Activated CD8-positive, alpha-beta memory T cell treated with anti-CD3 and anti-CD28 coated beads, Interleukin-2, amount 50 U/mL, for 1 hour (primary cell): ENCODE data around the gene STUM.

Experiments used
- DNase-seq: peaks from one replicate; pipeline ENCODE4 v3.0.0-alpha.2; 2020; ENCODE audit errors: extremely low read depth

Gene STUM

DNA sequence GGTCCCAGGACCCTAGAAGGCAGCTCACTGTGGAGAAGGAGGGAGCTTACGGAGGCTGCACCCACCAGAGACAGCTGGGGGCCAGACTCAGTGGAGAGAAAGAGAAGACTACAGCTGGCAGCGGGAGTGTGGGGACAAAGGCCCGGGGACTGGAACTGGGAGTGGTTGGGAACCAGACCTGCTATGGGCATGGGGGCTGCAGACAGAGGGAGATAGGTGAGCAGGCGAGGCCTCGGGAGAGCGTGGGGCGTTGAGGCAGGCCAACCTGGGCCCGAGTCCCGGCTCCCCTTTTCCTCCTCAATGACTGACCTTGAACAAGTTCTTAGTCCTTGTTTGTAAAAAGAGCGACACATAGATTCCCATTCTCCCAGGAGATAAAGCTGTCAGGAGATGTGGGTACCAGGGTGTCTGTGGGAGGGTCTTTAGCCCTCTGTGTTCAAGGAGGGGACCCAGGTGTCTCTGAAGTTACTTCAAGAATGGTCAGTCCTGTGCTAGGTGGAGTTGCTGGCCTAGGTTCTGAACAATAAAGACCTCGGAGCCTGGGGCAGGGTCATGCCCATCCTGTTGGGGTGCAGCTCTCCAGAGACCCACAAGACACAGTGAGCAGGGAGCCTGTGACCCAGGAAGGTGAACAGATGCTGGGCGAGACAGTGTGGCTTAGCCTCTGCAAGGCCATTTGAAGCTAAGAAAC, 102.6 kb downstream of the STUM start:
- DNase-seq, result no peak

DNA sequence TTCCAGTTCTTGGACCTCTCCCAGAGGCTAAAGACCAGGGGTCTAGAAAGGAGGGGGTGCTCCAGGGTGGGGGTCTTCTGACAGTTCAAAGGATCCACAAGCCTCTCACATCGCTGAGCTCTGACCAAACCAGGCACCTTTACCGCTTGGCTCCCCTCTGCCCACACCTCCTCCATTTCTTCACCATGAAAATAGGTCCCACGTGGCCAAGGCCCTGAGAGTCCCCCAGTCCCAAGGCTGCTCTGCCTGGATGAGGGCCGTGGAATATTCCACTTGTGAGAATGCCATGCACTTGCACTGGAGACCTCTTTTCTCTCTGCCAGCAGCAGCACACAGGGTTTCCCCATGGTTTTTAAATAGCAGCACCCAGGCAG, 103.2 kb downstream of the STUM start:
- DNase-seq, result no peak

DNA sequence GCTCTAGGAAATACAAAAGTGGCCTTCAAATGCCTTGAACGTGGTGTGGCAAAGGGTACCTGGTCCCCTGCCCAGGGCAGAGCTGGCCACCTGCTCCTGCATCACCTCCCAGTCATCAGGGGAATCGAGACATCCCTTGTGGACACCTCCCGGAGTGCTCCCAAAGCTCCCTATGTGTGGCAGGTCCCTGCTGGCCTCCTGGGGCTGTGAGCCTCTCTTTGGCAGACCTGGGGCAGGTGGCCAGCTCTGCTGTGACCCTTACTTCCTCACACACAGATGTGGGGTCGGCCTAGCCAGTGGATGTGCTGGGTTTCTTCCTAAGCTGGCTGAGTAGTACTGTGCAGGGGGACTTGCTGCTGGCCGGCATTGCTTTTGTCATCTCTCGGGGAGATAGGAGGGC, 104.0 kb downstream of the STUM start:
- DNase-seq, result no peak

DNA sequence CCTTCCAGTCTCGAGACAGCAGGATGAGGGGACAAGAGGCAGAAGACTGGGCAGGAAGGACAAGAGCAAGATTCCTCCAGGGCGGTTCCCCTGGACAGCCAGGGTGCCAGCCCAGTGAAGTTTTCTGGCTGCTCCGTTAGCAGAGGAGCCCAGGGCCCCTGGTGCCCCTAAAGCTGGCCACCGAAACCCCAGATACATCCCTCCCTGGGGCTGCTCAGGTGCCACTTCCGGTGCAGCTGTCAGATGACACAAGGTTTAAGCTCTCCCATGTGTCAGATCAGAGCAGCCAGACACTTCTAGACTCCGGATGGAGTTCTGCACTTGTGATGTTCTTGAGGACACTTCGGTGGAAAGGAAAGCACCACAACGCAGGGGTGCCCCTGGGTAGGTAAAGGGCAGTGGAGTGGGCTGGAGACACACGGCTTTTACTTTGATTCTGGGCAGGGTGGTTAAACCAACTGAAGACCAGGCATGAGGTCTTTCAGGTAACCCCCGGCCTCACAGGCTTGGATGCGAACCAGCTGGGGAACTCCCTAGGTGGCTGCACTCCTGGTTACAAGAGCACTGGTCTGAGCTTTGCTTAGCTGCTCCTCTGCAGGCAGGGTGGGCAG, 104.9 kb downstream of the STUM start:
- peak; percentile 62 for DNase-seq

DNA sequence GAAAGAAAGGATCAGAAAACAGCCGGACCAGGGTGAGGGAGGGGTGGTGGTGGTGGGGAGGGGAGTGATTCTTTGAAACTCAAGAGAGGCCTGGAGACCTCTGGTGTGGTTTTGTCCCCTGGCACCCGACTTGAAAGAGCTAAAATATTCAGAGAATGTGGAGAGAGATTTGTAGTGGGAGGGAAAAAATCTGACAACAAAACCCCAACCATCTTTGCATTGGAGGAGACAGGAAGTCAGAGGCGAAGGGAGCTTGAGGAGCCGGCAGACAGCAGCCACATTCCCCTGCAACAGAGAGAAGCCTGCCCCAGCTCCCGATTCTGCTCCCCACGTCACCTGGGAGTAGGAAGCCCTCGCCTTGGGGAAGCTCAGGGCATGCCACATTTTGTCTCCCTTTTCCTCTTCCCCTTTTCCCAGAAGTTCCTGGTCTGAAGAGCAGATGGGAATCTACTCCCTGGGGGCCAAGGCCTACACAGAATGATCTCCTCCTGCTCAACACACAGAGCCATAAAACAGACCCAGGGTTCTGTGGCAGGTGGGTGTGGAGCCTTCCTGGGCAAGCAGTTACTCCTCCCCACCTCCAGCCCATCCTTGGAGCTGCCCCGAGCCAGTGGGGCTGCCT, 105.6 kb downstream of the STUM start:
- DNase-seq, result no peak

DNA sequence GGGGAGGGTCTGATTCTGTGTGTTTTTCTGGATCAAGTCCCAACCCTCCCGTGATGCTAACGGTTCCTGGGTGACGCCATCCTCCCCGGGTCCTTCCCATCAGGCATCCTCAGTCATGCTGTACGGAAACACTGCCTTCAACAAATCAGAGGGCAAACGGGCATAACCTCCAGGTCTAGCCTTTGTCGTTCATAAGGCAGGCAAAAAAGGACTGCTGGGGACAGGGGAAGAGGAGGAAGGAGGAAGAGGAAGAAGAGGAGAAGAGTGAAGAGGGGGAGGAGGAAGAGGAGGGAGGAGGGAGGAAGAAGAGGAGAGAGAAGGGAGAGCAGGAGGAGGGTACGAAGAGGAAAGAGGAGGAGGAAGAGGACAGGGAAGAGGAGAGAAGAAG, 106.1 kb downstream of the STUM start:
- no peak for DNase-seq

DNA sequence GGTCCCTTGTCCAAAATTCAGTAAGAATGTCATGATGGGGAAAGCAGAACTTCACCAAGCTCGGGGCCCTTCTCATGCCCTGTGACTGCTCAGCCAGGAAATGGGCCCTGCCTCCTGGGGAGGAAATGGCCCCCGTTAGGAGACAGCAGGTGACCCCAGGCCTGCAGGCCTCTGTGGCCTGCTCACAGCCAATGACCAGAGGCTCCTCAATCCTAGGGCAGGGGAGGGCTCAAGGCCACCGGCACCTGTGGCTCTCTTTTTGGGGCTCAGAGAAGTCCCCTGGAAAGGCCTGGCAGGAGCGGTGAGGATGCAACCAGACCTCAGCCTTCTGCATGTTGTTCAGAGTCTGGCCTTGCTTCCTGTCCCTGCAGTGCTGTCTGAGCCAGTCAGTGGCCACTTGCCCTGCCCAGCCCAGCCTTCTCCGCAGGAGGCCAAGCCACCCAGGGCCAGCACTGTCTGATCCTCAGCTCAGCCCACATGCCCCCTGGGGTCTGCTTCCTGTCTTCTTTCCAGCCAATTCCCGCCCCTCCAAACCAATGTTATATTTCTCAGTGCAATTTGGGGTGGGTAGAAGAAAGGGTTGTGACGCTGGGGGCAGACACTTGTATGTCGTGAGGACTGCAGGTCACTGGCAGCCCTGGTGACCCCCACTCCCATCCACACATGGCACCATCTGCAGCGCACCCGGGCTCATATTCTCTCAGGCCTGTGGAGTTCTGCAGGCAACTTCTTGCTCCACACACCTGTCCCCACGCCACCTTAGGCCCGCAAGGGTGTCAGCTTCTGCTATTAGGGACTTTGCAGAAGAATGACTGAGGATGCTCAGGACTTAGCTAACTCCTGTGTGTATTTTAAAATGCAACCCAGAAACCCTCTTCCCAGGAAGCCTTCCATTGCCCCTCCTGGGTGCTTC, 106.9 kb downstream of the STUM start:
- DNase-seq, result no peak

DNA sequence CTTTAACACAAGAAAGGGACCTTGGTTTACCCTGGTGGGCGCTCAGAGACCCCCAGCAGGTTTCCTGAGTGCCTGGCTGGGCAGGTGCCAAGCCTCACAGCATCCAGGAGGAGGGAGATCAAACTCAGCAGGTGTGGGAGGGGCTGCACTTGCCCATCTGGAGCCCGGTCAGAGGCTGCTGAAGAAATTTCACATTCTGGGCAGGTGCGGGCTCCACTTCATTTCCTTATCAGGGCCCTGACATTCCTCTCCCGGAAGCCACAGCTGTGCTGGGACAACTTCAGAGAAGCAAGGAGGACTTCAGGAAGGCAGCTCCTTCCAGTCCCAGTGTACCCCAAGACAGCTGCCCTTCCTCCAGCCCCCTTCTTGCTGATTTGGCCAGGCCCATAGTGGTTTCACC, 107.6 kb downstream of the STUM start:
- no peak for DNase-seq

DNA sequence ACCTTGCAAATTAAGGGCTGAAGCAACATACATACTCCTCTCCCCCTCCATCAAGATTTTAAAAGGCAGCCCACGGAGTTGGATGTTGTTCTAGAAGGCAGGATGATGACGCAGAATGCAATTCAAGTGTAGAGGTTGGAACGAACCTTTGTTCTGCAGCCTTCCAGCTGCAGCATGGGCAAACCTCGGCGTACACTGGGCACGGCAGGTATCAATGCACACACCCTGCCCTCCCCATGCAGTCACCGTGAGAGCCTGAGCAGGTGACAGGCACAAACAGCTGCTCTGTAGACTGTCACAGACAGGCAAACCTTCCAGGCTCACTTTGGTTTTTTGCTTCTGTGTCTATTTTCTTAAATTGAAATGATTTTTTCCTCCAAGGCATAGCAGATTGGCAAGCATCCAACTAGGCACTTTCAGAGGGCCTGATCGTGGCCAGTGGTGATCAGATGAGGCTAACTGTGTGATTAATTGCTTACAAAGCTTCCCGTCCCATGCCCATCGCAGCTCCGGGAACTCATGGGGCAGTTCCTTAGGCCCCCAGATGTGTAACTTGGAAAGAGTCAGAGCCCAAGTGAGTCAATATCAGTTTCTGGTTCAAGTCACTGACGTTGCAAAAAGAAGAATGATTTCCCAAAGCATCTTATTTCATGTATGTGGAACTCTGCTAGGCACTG, 108.2 kb downstream of the STUM start:
- DNase-seq, result peak; percentile 63

DNA sequence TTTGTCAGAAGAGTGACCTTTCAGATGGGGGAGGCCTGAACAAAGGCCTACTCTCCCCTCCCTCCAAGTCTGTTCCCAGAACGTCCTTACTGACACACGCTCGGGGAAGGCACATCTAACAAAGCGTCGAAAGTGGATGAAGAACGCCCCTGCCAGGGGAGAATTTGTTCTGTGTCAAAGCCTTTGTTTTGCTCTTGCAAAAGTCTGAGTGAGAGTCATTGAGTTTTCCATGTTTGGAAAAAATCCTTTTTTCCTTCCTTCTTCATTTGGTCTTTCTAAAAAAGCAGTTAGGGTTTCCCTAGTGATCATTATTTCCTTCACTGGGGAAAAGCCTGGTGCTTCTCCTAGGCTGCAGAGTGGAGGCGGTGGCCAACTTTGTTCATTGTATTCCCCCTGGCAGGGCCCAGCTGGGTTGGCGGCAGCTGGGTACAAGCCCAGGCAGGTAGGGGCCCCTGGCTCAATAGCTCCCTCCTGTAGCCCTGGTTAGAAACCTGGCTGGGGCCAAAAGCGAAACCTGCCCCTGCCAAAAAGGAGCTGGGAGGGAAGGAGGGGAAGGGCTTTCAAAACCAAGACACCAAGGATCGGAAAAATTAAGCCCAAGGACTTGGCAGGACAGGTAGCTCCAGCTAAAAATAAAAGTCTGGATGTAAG, 109.5 kb downstream of the STUM start:
- no peak for DNase-seq

DNA sequence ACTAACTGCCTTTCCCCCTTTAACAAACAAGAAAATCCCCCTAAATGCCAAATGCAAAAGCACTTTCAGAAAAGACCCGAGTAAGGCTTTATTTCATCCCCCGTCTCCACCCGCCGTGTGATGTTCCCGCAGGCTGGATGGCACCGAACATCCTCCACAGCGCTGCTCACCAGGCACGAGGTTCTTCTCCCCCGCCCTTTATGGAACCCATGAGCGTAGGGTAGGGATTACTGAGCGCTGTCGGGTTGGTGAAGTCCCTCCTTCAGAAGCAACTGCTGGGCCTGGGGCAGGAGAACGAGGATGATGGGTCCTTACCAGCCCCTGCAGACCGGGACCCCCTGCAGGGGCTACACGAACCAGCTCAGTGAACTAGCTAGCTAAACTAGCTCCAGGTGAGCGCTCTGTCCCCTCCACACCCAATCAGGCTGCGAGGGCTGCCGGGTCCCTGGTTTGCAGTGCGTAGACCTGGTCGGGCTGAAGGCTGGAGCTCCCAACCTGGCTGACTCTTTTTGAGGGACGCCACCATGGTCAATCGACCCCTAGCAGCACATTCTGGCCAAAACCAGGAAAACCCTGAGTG, 110.1 kb downstream of the STUM start:
- DNase-seq, result no peak
